GM23248 (cell line): ENCODE data around the gene UNC13A.

Experiments
- EZH2 ChIP-seq: fragments of 200-600 bp; sonication (generic); IDR thresholded peaks from 2 replicates; pipeline ENCODE4 v1.6.1; 2018; ENCODE audit warnings: antibody characterized with exemption, mild to moderate bottlenecking; ENCODE audit not compliant: insufficient read depth, poor library complexity, severe bottlenecking
- EZH2phosphoT487 ChIP-seq: fragments of 200-600 bp; sonication (generic); IDR thresholded peaks from 2 replicates; pipeline ENCODE4 v1.6.1; 2018; ENCODE audit warnings: antibody characterized with exemption, moderate library complexity, mild to moderate bottlenecking, low read depth; ENCODE audit not compliant: insufficient read depth

DNA sequence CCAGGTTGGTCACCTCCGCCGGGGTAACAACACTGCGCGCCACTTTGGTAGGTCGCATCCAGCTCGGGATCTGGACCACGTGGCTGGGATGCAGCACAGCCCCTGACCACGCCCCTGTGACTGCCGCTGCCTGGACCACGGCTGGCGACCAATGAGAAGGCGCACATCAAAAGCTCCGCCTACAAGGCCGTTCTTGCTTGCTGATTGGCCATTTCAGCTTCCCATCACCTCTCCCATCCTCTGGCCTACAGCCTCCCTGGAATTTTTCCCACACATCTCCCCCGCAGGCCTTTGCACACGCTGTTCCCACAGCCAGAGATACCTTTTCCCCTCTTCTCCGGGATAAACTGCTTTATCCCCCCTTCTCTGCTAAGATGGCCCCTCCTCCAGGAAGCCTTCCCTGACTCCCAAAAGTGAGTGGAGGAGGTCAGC, 18.6 kb upstream of the UNC13A start:
- TF ChIP-seq EZH2 (no peak), EZH2phosphoT487 (no peak)
